Fibroblast of lung (primary cell): Measurements from ENCODE around the gene EXD2.

ENCODE experiments used
- CTCF ChIP-seq, 2 donors: IDR thresholded peaks in 1 of 2; conservative IDR thresholded peaks in 1 of 2; 1 replicate in 1 of 2; 2 replicates in 1 of 2; pipeline ENCODE4 v1.5.1; 2011 to 2012; ENCODE audit warnings: low read length in 2 of 2, control low read depth in 1 of 2, inconsistent platforms in 1 of 2, low read depth in 1 of 2, mild to moderate bottlenecking in 1 of 2
- EZH2 ChIP-seq: IDR thresholded peaks from 2 replicates; pipeline ENCODE4 v1.5.1; 2012; ENCODE audit warnings: low read length, control low read depth, mild to moderate bottlenecking; ENCODE audit errors: missing control alignments

- TF ChIP-seq CTCF (conservative IDR thresholded peaks at IDR 0.05 in 1 of 2, IDR thresholded peaks at IDR 0.05 in 1 of 2; ENCODE audit: low read depth in 1 of 2, low read length in 2 of 2) (no peak), EZH2 (no peak)
Observed at GRCh38 chr14:69274321-69274720, 83.0 kb downstream of the EXD2 start.
